Hepatocyte (in vitro differentiated cells): ENCODE measurements around the gene DMBX1. TPM values are rescaled to one million over a fixed set of nuclear protein-coding genes. Genes with fewer than 3 reads are reported as not detected.

Experiments
- DNase-seq: peaks from one replicate; pipeline ENCODE4 v3.0.0-alpha.2; 2016; ENCODE audit warnings: low spot score
- H2AFZ ChIP-seq: fragments of 200-600 bp; sonication (generic); 2 replicates; pipeline ENCODE4 v1.6.0; 2016; ENCODE audit warnings: antibody characterized with exemption, mild to moderate bottlenecking
- H3K27ac ChIP-seq: fragments of 200-600 bp; sonication (generic); 2 replicates; pipeline ENCODE4 v1.5.1; 2016; ENCODE audit warnings: mild to moderate bottlenecking
- H3K27me3 ChIP-seq: fragments of 200-600 bp; sonication (generic); 2 replicates; pipeline ENCODE4 v1.6.1; 2016
- H3K36me3 ChIP-seq: fragments of 200-600 bp; sonication (generic); replicated peaks from 2 replicates; pipeline ENCODE4 v1.5.1; 2016; ENCODE audit warnings: low read depth; ENCODE audit not compliant: insufficient read depth
- H3K4me1 ChIP-seq: fragments of 200-600 bp; sonication (generic); 2 replicates; pipeline ENCODE4 v1.5.1; 2016; ENCODE audit warnings: mild to moderate bottlenecking, moderate library complexity; ENCODE audit not compliant: insufficient read depth
- H3K4me2 ChIP-seq: fragments of 200-600 bp; sonication (generic); 2 replicates; pipeline ENCODE4 v1.6.0; 2016
- H3K4me3 ChIP-seq: fragments of 200-600 bp; sonication (generic); 2 replicates; pipeline ENCODE4 v1.5.1; 2016; ENCODE audit warnings: mild to moderate bottlenecking
- H3K79me2 ChIP-seq: fragments of 200-600 bp; sonication (generic); 2 replicates; pipeline ENCODE4 v1.6.0; 2017; ENCODE audit warnings: mild to moderate bottlenecking
- H3K9me2 ChIP-seq: fragments of 200-600 bp; sonication (generic); replicated peaks from 2 replicates; pipeline ENCODE4 v1.6.0; 2017; ENCODE audit warnings: mild to moderate bottlenecking; ENCODE audit not compliant: insufficient read depth
- H3K9me3 ChIP-seq: fragments of 200-600 bp; sonication (generic); 2 replicates; pipeline ENCODE4 v1.5.1; 2016; ENCODE audit warnings: low read depth, mild to moderate bottlenecking
- H4K20me1 ChIP-seq: fragments of 200-600 bp; sonication (generic); 2 replicates; pipeline ENCODE4 v1.6.0; 2016; ENCODE audit warnings: mild to moderate bottlenecking; ENCODE audit not compliant: insufficient read depth, poor library complexity, severe bottlenecking
- EZH2 ChIP-seq: fragments of 200-600 bp; sonication (generic); IDR thresholded peaks from 2 replicates; pipeline ENCODE4 v1.6.1; 2016; ENCODE audit warnings: antibody characterized with exemption, mild to moderate bottlenecking, borderline replicate concordance
- EZH2phosphoT487 ChIP-seq: fragments of 200-600 bp; sonication (generic); IDR thresholded peaks from one replicate; pipeline ENCODE4 v1.6.1; 2018; ENCODE audit warnings: antibody characterized with exemption, mild to moderate bottlenecking, low read depth, moderate library complexity; ENCODE audit not compliant: unreplicated experiment, severe bottlenecking
- WGBS: methylation state at CpG from one replicate; pipeline ENCODE4 v1.1.6; 2016; ENCODE audit warnings: low lambda C conversion rate; ENCODE audit errors: missing lambda C conversion rate; 5-methylcytosine and 5-hydroxymethylcytosine counted together
- polyA plus RNA-seq: library from polyadenylated mRNA; unstranded; fragments of >200 nt; fragmentation: Nextera tagmentation; extraction: Ambion mirVana; gene quantifications from 2 replicates; pipeline ENCODE4 v1.2.1, GENCODE V29; 2016
- total RNA-seq: library from RNA; depleted of rRNA; stranded (reverse); fragments of >200 nt; gene quantifications from 2 replicates; pipeline ENCODE4 v1.2.3, GENCODE V29; 2014
- TF ChIP-seq, protein P1 (sequence below): fragments of 200-600 bp; sonication (generic); IDR thresholded peaks from 2 replicates; pipeline ENCODE4 v1.5.1; 2016; ENCODE audit warnings: antibody characterized with exemption, mild to moderate bottlenecking; ENCODE audit not compliant: poor library complexity

DMBX1 gene
- total and polyA plus RNA-seq, 2 experiments from 2014 or later, result not detected

DNA sequence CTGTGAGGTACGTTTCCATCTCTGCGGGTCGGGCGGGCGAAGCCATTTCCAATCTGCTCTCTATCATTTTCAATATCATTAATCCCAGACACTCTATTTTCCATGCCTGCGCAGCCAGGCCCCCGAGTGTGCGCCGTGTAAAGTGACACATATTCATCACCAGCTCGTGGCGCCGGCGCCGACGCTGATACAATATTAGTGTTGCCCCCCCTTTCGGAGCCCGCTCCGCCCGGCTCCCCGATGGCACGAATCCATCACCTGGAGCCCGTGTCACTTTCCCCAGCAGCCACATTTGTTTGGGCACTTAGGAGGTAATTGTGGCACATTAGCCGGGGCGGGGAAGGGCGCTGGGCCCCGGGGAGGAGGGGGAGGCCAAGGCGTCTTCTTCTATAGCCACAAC, 33.7 kb upstream of the DMBX1 start:
- DNase-seq, result no peak
- Histone ChIP-seq H3K4me1 (no peaks in the 10 kb centered on the region), H2AFZ (no peak overlapping the region), H3K36me3 (no peaks in the 10 kb centered on the region), H3K9me2 (no peaks in the 10 kb centered on the region), H3K4me3 (no peak overlapping the region), H3K4me2 (no peak overlapping the region), H4K20me1 (no peaks in the 10 kb centered on the region), H3K27ac (no peak overlapping the region), H3K27me3 (peaks cover 71% of the 10 kb centered on the region), H3K9me3 (no peaks in the 10 kb centered on the region), H3K79me2 (no peaks in the 10 kb centered on the region)
- 95% methylated on average over 25 of the region's 27 CpGs for WGBS
- TF ChIP-seq, protein P1, sequence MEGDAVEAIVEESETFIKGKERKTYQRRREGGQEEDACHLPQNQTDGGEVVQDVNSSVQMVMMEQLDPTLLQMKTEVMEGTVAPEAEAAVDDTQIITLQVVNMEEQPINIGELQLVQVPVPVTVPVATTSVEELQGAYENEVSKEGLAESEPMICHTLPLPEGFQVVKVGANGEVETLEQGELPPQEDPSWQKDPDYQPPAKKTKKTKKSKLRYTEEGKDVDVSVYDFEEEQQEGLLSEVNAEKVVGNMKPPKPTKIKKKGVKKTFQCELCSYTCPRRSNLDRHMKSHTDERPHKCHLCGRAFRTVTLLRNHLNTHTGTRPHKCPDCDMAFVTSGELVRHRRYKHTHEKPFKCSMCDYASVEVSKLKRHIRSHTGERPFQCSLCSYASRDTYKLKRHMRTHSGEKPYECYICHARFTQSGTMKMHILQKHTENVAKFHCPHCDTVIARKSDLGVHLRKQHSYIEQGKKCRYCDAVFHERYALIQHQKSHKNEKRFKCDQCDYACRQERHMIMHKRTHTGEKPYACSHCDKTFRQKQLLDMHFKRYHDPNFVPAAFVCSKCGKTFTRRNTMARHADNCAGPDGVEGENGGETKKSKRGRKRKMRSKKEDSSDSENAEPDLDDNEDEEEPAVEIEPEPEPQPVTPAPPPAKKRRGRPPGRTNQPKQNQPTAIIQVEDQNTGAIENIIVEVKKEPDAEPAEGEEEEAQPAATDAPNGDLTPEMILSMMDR, result no peak

DNA sequence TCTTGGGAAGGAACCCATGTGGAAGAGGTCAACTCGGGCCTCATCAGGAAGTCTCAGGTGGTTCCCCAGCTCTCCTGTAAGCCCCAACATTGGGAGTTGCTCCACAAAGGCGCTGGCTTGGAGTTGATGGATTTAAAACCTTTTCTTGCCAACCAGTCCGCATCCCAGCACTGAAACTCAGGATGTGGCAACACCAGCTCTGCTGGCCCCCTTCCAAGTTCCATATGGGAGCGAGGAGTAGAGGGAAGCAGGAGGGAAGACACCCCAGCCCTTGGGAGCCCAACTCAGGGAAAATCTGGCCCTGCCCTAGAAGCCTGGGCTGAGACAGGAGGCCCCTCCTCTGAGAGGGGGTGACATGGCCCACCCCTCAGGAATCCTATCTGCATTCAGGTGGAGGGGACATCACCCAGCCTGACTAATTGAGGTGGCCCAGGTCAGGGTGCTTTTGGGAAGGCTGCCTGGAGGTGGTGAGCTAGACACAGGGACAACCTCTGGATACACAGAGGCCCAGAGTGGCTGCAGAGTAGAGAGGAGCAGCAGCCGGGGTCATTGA, 33.1 kb upstream of the DMBX1 start:
- peaks cover 71% of the 10 kb centered on the region for H3K27me3 ChIP-seq

DNA sequence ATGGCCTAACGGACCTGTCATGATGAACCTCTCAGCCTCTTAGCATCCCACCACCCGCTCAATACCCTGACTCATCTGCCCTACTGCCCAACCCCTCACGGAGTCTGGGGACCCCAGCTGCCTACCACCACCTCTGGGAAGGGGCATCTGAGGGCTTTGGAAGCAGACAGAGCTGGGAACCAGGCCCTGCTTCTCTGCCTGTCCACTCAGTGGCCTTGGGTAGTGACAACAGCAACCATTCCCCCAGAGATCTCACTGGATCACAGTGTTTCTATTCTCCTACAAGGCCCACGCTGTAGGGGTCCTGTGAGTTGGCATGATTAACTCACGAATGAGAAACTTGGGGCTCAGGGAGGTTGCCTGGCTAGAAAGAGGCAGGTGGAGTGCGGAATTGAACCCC, 32.5 kb upstream of the DMBX1 start:
- Histone ChIP-seq H4K20me1 (no peaks in the 10 kb centered on the region), H3K4me2 (no peak overlapping the region), H3K4me3 (no peak overlapping the region), H3K27ac (no peak overlapping the region), H3K9me2 (no peaks in the 10 kb centered on the region), H3K27me3 (peaks cover 71% of the 10 kb centered on the region), H3K79me2 (no peaks in the 10 kb centered on the region), H3K9me3 (no peaks in the 10 kb centered on the region), H3K4me1 (no peaks in the 10 kb centered on the region), H3K36me3 (no peaks in the 10 kb centered on the region), H2AFZ (no peak overlapping the region)
- no peak for TF ChIP-seq EZH2
- TF ChIP-seq, protein P1, result no peak
- no peak for TF ChIP-seq EZH2phosphoT487
- no peak for DNase-seq
- 75% methylated on average over 6 of the region's 6 CpGs for WGBS

More for the DNA sequence above, 33.1 kb upstream of the DMBX1 start:
- no peaks in the 10 kb centered on the region for H3K36me3 ChIP-seq
- H3K9me3 ChIP-seq, result no peaks in the 10 kb centered on the region
- no peak for DNase-seq
- H3K9me2 ChIP-seq, result no peaks in the 10 kb centered on the region
- H3K4me1 ChIP-seq, result no peaks in the 10 kb centered on the region
- H3K79me2 ChIP-seq, result no peaks in the 10 kb centered on the region
- H3K27ac ChIP-seq, result no peak overlapping the region
- TF ChIP-seq EZH2, result no peak
- TF ChIP-seq, protein P1, result no peak
- no peak for TF ChIP-seq EZH2phosphoT487
- WGBS, result 82% methylated on average over 5 of the region's 5 CpGs
- H2AFZ ChIP-seq, result no peak overlapping the region
- H3K4me2 ChIP-seq, result no peak overlapping the region
- H4K20me1 ChIP-seq, result no peaks in the 10 kb centered on the region
- H3K4me3 ChIP-seq, result no peak overlapping the region

DNA sequence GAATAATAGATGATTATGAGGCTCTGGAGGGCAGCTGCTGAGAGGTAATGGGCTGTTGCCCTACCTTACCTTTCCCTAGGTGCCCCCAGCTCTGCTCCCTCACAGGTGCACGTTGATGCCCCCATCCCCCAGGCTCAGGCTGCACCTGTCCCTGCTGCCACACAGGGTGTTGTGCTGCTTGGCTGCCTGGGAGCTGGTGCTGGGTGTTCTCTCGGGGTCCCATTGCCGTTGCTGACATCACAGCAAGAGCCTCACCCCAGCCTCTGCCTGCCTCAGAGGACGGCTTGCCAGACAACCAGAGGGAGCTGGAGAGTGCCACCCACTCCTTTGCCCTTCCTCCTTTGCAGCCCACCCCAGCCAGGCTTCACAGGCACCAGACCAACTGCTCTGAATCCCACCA, 31.4 kb upstream of the DMBX1 start:
- no peaks in the 10 kb centered on the region for H3K79me2 ChIP-seq
- no peak overlapping the region for H2AFZ ChIP-seq
- H3K9me2 ChIP-seq, result no peaks in the 10 kb centered on the region
- H3K27ac ChIP-seq, result no peak overlapping the region
- DNase-seq, result no peak
- 72% methylated on average over 4 of the region's 4 CpGs for WGBS
- H3K4me1 ChIP-seq, result no peaks in the 10 kb centered on the region
- TF ChIP-seq, protein P1, result no peak
- TF ChIP-seq EZH2phosphoT487 (no peak), EZH2 (no peak)
- no peak overlapping the region for H3K4me2 ChIP-seq
- peaks cover 66% of the 10 kb centered on the region for H3K27me3 ChIP-seq
- no peak overlapping the region for H3K4me3 ChIP-seq
- H3K9me3 ChIP-seq, result no peaks in the 10 kb centered on the region
- H4K20me1 ChIP-seq, result no peaks in the 10 kb centered on the region
- H3K36me3 ChIP-seq, result no peaks in the 10 kb centered on the region
